Measurements from ENCODE around the gene IL17B.

DNA sequence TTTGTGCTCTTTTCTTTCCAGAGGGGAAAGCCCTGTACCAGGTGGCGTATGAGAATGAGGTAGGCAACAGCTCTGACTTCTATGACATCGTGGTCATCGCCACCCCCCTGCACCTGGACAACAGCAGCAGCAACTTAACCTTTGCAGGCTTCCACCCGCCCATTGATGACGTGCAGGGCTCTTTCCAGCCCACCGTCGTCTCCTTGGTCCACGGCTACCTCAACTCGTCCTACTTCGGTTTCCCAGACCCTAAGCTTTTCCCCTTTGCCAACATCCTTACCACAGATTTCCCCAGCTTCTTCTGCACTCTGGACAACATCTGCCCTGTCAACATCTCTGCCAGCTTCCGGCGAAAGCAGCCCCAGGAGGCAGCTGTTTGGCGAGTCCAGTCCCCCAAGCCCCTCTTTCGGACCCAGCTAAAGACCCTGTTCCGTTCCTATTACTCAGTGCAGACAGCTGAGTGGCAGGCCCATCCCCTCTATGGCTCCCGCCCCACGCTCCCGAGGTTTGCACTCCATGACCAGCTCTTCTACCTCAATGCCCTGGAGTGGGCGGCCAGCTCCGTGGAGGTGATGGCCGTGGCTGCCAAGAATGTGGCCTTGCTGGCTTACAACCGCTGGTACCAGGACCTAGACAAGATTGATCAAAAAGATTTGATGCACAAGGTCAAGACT lies 11.0 kb downstream of the IL17B start:
- TF ChIP-seq POLR2A (IDR thresholded peaks at IDR 0.05), result no peak
- TF ChIP-seq, protein P1, sequence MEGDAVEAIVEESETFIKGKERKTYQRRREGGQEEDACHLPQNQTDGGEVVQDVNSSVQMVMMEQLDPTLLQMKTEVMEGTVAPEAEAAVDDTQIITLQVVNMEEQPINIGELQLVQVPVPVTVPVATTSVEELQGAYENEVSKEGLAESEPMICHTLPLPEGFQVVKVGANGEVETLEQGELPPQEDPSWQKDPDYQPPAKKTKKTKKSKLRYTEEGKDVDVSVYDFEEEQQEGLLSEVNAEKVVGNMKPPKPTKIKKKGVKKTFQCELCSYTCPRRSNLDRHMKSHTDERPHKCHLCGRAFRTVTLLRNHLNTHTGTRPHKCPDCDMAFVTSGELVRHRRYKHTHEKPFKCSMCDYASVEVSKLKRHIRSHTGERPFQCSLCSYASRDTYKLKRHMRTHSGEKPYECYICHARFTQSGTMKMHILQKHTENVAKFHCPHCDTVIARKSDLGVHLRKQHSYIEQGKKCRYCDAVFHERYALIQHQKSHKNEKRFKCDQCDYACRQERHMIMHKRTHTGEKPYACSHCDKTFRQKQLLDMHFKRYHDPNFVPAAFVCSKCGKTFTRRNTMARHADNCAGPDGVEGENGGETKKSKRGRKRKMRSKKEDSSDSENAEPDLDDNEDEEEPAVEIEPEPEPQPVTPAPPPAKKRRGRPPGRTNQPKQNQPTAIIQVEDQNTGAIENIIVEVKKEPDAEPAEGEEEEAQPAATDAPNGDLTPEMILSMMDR (IDR thresholded peaks at IDR 0.05), result no peak
